GM18508 (cell line): ENCODE data around the gene LARP6.

ENCODE experiments used
- ATAC-seq: cut with Tn5 transposase; IDR thresholded peaks from one replicate; pipeline ENCODE4 v1.9.1; 2021; ENCODE audit warnings: moderate number of reproducible peaks; ENCODE audit not compliant: insufficient read depth, unreplicated experiment

Gene LARP6

GRCh38 chr15:70796516-70797310 lies 57.2 kb downstream of the LARP6 start:
- ATAC-seq = no peak

- no peak for ATAC-seq
Measured at GRCh38 chr15:70795311-70795665, 58.7 kb downstream of the LARP6 start.

GRCh38 chr15:70794596-70795310 lies 59.2 kb downstream of the LARP6 start:
- ATAC-seq = no peak

DNA sequence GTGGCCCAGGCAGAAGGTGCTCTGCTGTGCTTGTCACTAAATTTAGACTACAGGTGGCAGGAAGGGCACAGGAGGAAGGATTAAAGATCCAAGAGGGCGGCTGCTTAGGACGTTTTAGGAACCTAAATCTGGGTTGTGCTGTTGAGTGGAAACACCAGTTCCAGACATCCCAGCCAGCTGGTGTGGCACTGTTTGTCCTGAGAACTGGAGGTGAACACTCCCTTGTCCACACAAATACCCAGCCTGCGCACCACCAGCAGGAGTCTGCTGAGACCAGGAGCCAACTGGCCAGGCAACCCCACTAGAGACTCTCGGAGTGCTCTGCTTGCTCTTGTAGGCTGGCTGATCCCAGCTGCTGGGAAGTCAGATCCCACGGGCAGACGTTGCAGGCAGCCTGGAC lies 60.3 kb downstream of the LARP6 start:
- no peak for ATAC-seq

GRCh38 chr15:70792171-70792573 lies 61.8 kb downstream of the LARP6 start:
- ATAC-seq = no peak

DNA sequence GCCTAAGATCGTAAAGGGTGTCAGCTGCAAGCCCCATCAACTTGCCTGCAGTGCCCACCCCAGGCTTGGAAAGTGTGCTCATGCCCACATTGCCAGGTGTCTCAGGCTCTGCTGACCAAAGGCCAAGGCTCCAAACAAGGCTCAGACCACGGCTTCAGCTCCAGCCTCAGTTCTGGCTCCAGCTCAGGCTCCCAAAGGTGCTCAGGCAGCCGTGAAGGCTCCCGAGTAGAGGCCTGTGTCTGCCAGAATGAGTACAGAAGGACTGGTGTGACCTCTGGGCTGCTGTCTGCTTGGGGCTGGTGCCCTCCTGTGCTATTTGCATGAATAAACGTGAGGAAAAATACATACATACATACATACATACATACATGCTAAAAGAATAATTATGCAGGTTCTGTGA lies 62.7 kb downstream of the LARP6 start:
- no peak for ATAC-seq

GRCh38 chr15:70789213-70789612 lies 64.7 kb downstream of the LARP6 start:
- no peak for ATAC-seq

- ATAC-seq = no peak
Measured at GRCh38 chr15:70788114-70789049, 65.6 kb downstream of the LARP6 start.

- no peak for ATAC-seq
Measured at GRCh38 chr15:70786996-70787395, 67.0 kb downstream of the LARP6 start.

DNA sequence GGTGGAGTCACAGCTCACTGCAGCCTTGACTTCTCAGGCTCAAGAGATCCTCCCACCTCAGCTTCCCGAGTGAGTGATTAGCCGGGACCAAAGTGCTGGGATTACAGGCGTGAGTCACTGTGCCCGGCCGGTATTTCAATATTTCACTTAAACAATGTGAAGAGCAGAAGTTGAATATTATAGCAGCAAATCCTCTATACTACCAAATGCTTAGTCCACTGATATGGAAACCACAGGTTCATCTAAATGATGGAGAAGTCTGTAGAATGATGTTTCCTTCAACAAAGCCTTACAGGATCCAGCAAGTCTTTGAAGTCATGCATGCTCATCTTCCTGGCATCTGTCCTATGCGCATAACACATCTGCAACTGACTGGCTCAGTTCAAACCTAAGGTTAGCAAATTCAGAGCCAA lies 70.3 kb downstream of the LARP6 start:
- no peak for ATAC-seq

DNA sequence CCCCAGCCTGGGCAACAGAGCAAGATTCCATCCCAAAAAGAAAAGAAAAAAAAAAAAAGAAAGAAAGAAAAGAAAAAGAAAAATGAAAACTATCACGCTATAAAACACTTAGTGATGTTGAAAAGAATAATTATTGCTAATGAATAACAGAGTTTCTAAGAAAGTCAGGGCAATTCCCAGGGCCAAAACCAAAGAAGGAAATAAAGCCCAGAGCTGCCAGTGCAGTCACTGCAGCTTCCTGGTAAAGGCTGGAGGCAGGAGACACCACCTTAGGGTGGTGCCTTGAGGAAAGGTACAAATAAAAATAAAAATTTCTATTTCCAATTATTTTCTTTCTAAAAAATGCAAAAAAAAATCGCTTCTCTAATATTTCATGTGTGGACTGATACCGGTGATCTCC lies 70.9 kb downstream of the LARP6 start:
- ATAC-seq = no peak

DNA sequence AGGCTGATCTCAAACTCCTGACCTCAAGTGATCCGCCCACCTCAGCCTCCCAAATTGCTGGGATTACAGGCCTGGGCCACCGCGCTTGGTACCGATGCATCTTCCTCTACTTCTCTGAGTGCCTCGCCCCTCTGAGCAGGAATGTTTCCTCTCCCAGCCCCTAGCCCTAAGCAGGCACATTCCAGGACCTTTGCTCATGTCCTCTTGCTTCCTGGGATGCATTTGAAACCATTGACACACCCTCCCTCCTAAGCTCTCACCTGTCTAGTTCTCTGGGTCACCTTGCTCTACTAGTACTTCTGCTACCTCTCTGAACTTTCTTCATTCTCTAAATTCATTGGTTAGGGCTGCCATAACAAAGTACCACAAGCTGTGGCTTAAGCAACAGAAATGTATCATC lies 72.7 kb downstream of the LARP6 start:
- ATAC-seq = no peak
